Pancreas (tissue), 10 donors: ENCODE results near the gene PACSIN1. TPM values are rescaled to one million over a fixed set of nuclear protein-coding genes. Genes with fewer than 3 reads are reported as not detected.

ENCODE experiments used
- ATAC-seq, 4 donors: fragments of 200-7000 bp; cut with Tn5 transposase; one replicate each; pipeline versions ENCODE4 v1.8.0 to v1.9.1; 2020; ENCODE audit warnings: mild to moderate bottlenecking in 4 of 4, moderate library complexity in 4 of 4
- DNase-seq, 6 donors: peaks; one replicate each; pipeline ENCODE4 v3.0.0-alpha.2; 2020
- FAIRE-seq: peaks from 2 replicates; lab custom pipeline; 2012; peaks lifted over from hg19 to GRCh38; lab: Jason Lieb, UNC
- H3K27ac ChIP-seq, 4 donors: fragments of 200-600 bp; sonication (generic); 1 replicate in 3 of 4; 2 replicates in 1 of 4; pipeline versions ENCODE4 v1.5.0 to v1.8.0; 2020
- H3K27me3 ChIP-seq, 4 donors: fragments of 200-600 bp; one replicate each; pipeline ENCODE4 v1.8.0; 2021
- H3K36me3 ChIP-seq, 3 donors: fragments of 200-600 bp; sonication (generic) in 1 of 3; one replicate each; pipeline versions ENCODE4 v1.5.0 to v1.8.0; 2020 to 2021
- H3K4me1 ChIP-seq, 3 donors: fragments of 200-600 bp; one replicate each; pipeline ENCODE4 v1.8.0; 2021
- H3K4me3 ChIP-seq, 4 donors: fragments of 200-600 bp; sonication (generic) in 2 of 4; one replicate each; pipeline versions ENCODE4 v1.5.0 to v1.8.0; 2020 to 2021
- H3K9me3 ChIP-seq, 4 donors: fragments of 200-600 bp; one replicate each; pipeline ENCODE4 v1.8.0; 2021
- CTCF ChIP-seq, 4 donors: fragments of 200-600 bp; sonication (generic) in 3 of 4; IDR thresholded peaks; one replicate each; pipeline versions ENCODE4 v1.5.0 to v1.8.0; 2021; ENCODE audit warnings: antibody characterized with exemption in 4 of 4
- whole genome bisulfite sequencing, 2 donors: extraction: QIAGEN DNeasy Blood & Tissue Kit; methylation state at CpG; one replicate each; pipeline ENCODE4 v1.1.7; 2013; 5-methylcytosine and 5-hydroxymethylcytosine counted together
- intact Hi-C, 3 donors: fragments of 100-400 bp; cut with DNase I; formaldehyde crosslinking; loops; one replicate each; pipeline versions ENCODE4 v1.11.1 to v1.14.2; 2022
- polyA plus RNA-seq, 2 donors: library from polyadenylated mRNA; stranded (reverse); fragments of 200-250 nt; gene quantifications; one replicate each; pipeline ENCODE4 v1.2.3, GENCODE V29; 2013
- total RNA-seq, 6 donors: library from RNA; stranded (reverse); fragmentation: NEBNext Ultra II Directional in 4 of 6; extraction: Animal tissue kit (Norgen Biotek cat#: 25700) in 4 of 6; gene quantifications; one replicate each; pipeline versions ENCODE4 v1.2.1 to v1.2.4, GENCODE V29; 2021 to 2023
- donor health status: healthy with polysubstance abuse.
- donor health status: DM: no; HTN: no; CAD: no; lungs with moderate emphysema.
- donor health status: DM: no; HTN: no; CAD: no.
- donor health status: control.
- donor health status: control.
- donor health status: Bipolar disorder and iron deficiency.
- donor health status: DM: yes; HTN: yes; CAD: no.
- donor health status: DM: no; HTN: no; CAD: no.
- donor health status: DM: no; HTN: no; CAD: no.
- donor health status: DM: yes; HTN: yes; CAD: no.

The PACSIN1 gene
- total and polyA plus RNA-seq, 8 donors: 0.25 to 2.0 (median 0.71) TPM

- no peaks in the 10 kb centered on the region for H3K36me3 ChIP-seq
- no peak for FAIRE-seq
- intact Hi-C loops: no loop called here
- DNase-seq: no peak
- no peak overlapping the region for H3K4me3 ChIP-seq
- ATAC-seq: peak in 1 of 4 donors; percentile 8
- no peaks in the 10 kb centered on the region for H3K9me3 ChIP-seq
- no peaks in the 10 kb centered on the region for H3K27me3 ChIP-seq
- H3K27ac ChIP-seq: no peak overlapping the region
- 71 to 77% methylated on average over 3 of the region's 3 CpGs for WGBS, 2 donors
- H3K4me1 ChIP-seq: no peaks in the 10 kb centered on the region
- TF ChIP-seq CTCF (IDR thresholded peaks at IDR 0.05): no peak
Measured at GRCh38 chr6:34575326-34575725, 109.5 kb downstream of the PACSIN1 start.

GRCh38 chr6:34576286-34576955 lies 110.5 kb downstream of the PACSIN1 start:
- intact Hi-C loops: no loop called here
- Histone ChIP-seq H3K4me3 (no peak overlapping the region), H3K27me3 (no peaks in the 10 kb centered on the region), H3K9me3 (no peaks in the 10 kb centered on the region), H3K4me1 (no peaks in the 10 kb centered on the region), H3K36me3 (no peaks in the 10 kb centered on the region), H3K27ac (no peak overlapping the region)
- FAIRE-seq (no peak), ATAC-seq (no peak), DNase-seq (no peak)
- WGBS, 2 donors: 82 to 89% methylated on average over 18 of the region's 18 CpGs
- no peak for TF ChIP-seq CTCF (IDR thresholded peaks at IDR 0.05)

GRCh38 chr6:34578445-34579262 lies 112.8 kb downstream of the PACSIN1 start:
- Histone ChIP-seq H3K36me3 (no peaks in the 10 kb centered on the region), H3K9me3 (no peaks in the 10 kb centered on the region), H3K27ac (no peak overlapping the region), H3K4me1 (no peaks in the 10 kb centered on the region), H3K4me3 (no peak overlapping the region), H3K27me3 (no peaks in the 10 kb centered on the region)
- intact Hi-C loops: no loop called here
- DNase-seq (peak in 1 of 6 donors; percentile 7), ATAC-seq (no peak), FAIRE-seq (no peak)
- WGBS, 2 donors: 79 to 86% methylated on average over 7 of the region's 7 CpGs
- no peak for TF ChIP-seq CTCF (IDR thresholded peaks at IDR 0.05)

GRCh38 chr6:34580707-34581560 lies 115.1 kb downstream of the PACSIN1 start:
- ATAC-seq (no peak), FAIRE-seq (no peak)
- intact Hi-C loops: no loop called here

More at GRCh38 chr6:34580707-34581560, 115.1 kb downstream of the PACSIN1 start:
- no peaks in the 10 kb centered on the region for H3K4me1 ChIP-seq
- no peak overlapping the region for H3K4me3 ChIP-seq
- DNase-seq: peak in 1 of 6 donors; percentile 24
- H3K27ac ChIP-seq: no peak overlapping the region
- H3K27me3 ChIP-seq: no peaks in the 10 kb centered on the region
- 88 to 89% methylated on average over 6 of the region's 6 CpGs for WGBS, 2 donors
- H3K36me3 ChIP-seq: no peaks in the 10 kb centered on the region
- no peaks in the 10 kb centered on the region for H3K9me3 ChIP-seq
- TF ChIP-seq CTCF (IDR thresholded peaks at IDR 0.05): no peak
